ENCODE data around the gene TBR1. TPM values are rescaled to one million over a fixed set of nuclear protein-coding genes. Genes with fewer than 3 reads are reported as not detected.
A peak's percentile ranks its signal among the peaks of the same experiment; 100 is the strongest.

TBR1 gene
- not detected for total RNA-seq

DNA sequence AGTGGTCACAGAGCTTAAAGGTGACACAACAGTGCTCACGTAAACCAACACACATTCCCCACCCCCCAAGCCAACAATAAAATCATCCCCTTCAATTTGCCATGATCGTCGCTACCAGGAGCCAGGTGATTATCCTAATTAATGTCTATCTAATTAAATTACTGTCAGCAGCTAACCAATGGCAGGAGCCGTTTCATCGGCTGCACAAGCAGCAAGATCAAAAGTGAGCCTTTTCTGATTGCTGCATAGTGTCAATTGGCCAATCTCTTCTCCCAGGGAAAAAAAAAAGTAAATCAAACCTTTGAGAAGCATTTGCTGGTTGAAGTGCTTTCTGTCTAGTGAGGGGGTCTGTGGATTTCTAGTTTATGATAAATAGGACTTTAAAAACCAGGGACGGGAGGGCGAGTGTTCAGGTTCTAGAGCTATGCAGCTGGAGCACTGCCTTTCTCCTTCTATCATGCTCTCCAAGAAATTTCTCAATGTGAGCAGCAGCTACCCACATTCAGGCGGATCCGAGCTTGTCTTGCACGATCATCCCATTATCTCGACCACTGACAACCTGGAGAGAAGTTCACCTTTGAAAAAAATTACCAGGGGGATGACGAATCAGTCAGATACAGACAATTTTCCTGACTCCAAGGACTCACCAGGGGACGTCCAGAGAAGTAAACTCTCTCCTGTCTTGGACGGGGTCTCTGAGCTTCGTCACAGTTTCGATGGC lies at the start of gene TBR1:
Gene TBR1, plus strand, starts transcription at position 311 of the 721 bp plus-strand sequence. Its CDS starts 114 bp downstream, at position 425.
- H3K9me3 ChIP-seq: no peaks in the 10 kb centered on the region
- no peak for DNase-seq
- peak within 1 kb of the TSS in 2 of 4 donors; percentile 24 to 52 for H3K4me3 ChIP-seq
- H3K4me1 ChIP-seq: peaks cover 0 to 50% (median 10%) of the 10 kb centered on the region in 4 donors
- peaks cover 0 to 49% of the 10 kb centered on the region in 2 donors for H3K27me3 ChIP-seq
- TF ChIP-seq, protein P1, sequence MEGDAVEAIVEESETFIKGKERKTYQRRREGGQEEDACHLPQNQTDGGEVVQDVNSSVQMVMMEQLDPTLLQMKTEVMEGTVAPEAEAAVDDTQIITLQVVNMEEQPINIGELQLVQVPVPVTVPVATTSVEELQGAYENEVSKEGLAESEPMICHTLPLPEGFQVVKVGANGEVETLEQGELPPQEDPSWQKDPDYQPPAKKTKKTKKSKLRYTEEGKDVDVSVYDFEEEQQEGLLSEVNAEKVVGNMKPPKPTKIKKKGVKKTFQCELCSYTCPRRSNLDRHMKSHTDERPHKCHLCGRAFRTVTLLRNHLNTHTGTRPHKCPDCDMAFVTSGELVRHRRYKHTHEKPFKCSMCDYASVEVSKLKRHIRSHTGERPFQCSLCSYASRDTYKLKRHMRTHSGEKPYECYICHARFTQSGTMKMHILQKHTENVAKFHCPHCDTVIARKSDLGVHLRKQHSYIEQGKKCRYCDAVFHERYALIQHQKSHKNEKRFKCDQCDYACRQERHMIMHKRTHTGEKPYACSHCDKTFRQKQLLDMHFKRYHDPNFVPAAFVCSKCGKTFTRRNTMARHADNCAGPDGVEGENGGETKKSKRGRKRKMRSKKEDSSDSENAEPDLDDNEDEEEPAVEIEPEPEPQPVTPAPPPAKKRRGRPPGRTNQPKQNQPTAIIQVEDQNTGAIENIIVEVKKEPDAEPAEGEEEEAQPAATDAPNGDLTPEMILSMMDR (IDR thresholded peaks at IDR 0.05): no peak
- TF ChIP-seq POLR2A (IDR thresholded peaks at IDR 0.05): no peak
- no peak within 1 kb of the TSS for H3K27ac ChIP-seq
- H3K36me3 ChIP-seq: no peaks in the 10 kb centered on the region

GRCh38 chr2:161367675-161368074 lies 48.4 kb upstream of the TBR1 start:
- TF ChIP-seq, protein P1 (IDR thresholded peaks at IDR 0.05): no peak
- TF ChIP-seq POLR2A (IDR thresholded peaks at IDR 0.05): no peak
- H3K4me3 ChIP-seq: no peak overlapping the region
- peaks cover 0 to 20% (median 0%) of the 10 kb centered on the region in 3 donors for H3K36me3 ChIP-seq
- no peak for DNase-seq
- H3K9me3 ChIP-seq: peaks cover 0 to 5% (median 0%) of the 10 kb centered on the region in 4 donors
- H3K4me1 ChIP-seq: no peaks in the 10 kb centered on the region
- no peaks in the 10 kb centered on the region for H3K27me3 ChIP-seq
- no peak overlapping the region for H3K27ac ChIP-seq

- Histone ChIP-seq H3K27me3 (no peaks in the 10 kb centered on the region), H3K4me1 (no peaks in the 10 kb centered on the region), H3K4me3 (no peak overlapping the region), H3K27ac (no peak overlapping the region), H3K36me3 (peaks cover 0 to 20% (median 0%) of the 10 kb centered on the region in 3 donors), H3K9me3 (no peaks in the 10 kb centered on the region)
- DNase-seq: no peak
- TF ChIP-seq POLR2A (IDR thresholded peaks at IDR 0.05): no peak
- TF ChIP-seq, protein P1 (IDR thresholded peaks at IDR 0.05): no peak
These were observed 46.8 kb upstream of the TBR1 start for GRCh38 chr2:161369311-161369710.

- Histone ChIP-seq H3K27me3 (no peaks in the 10 kb centered on the region), H3K36me3 (peaks cover 0 to 20% (median 0%) of the 10 kb centered on the region in 3 donors), H3K27ac (no peak overlapping the region), H3K9me3 (no peaks in the 10 kb centered on the region), H3K4me1 (no peaks in the 10 kb centered on the region), H3K4me3 (no peak overlapping the region)
- TF ChIP-seq POLR2A (IDR thresholded peaks at IDR 0.05): no peak
- TF ChIP-seq, protein P1 (IDR thresholded peaks at IDR 0.05): no peak
- no peak for DNase-seq
These were observed 45.1 kb upstream of the TBR1 start for GRCh38 chr2:161370981-161371380.

DNA sequence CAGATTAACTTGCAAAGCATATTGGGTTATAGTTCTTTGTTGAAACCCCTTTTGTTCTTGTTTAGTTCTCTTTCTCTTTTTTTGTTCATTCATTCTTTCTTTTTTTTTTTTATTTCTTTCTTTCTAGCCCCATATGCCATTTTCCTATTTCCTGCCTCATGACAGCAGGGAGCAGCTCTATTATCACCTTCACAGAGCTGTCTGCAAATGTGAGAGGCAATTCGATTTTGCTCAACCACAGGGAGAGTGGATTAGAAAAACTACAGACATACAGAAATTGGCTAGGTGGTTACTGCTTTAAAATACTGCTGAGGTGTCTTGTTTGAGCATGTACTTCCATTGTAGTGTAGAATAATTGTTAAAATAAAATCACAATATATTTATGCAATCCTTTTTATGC lies 44.2 kb upstream of the TBR1 start:
- Histone ChIP-seq H3K4me1 (no peaks in the 10 kb centered on the region), H3K27ac (no peak overlapping the region), H3K36me3 (peaks cover 0 to 20% (median 0%) of the 10 kb centered on the region in 3 donors), H3K9me3 (no peaks in the 10 kb centered on the region), H3K4me3 (no peak overlapping the region), H3K27me3 (no peaks in the 10 kb centered on the region)
- no peak for DNase-seq
- no peak for TF ChIP-seq POLR2A (IDR thresholded peaks at IDR 0.05)
- TF ChIP-seq, protein P1 (IDR thresholded peaks at IDR 0.05): no peak

Data from Peyer's patch (tissue), 4 donors.